GM04504 (cell line): ENCODE results near the gene M1AP.
A peak's percentile ranks its signal among the peaks of the same experiment; 100 is the strongest.

Source experiments
- DNase-seq: peaks from one replicate; pipeline ENCODE4 v3.0.0-alpha.2; 2012; ENCODE audit warnings: low read depth

M1AP gene

GRCh38 chr2:74548900-74549826, 99.0 kb downstream of the M1AP start:
- DNase-seq = no peak

DNA sequence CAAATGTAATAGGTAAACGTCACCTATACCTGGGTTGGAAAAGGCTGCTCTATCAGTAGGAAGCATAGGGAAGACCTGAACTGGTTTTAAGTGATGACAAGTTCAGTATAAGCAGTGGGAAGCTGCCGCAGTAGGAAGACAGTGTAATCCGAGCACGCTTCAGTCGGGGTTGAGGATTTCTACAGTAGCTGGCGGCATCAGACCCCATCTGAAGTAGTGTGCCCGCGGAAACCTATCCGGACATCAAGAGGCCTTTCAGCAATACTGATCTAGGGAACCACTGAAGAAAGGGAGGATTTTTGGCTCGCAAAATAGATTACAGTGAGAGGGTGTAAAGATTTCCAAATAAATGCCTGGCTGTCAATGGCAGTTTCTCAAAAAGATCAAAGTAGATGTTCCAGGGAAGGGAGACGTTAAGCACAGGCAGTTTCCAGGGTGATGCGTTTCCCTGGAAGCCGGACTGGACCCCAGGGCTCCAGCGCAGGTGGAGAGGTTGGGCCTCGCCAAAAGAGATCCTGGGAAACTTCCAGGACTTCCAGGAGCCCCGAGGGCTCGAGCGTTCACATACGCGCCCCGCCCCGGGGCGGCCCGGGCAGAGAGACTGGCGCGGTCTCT, 99.7 kb downstream of the M1AP start:
- DNase-seq = no peak

GRCh38 chr2:74546004-74546403, 102.1 kb downstream of the M1AP start:
- DNase-seq = no peak

DNA sequence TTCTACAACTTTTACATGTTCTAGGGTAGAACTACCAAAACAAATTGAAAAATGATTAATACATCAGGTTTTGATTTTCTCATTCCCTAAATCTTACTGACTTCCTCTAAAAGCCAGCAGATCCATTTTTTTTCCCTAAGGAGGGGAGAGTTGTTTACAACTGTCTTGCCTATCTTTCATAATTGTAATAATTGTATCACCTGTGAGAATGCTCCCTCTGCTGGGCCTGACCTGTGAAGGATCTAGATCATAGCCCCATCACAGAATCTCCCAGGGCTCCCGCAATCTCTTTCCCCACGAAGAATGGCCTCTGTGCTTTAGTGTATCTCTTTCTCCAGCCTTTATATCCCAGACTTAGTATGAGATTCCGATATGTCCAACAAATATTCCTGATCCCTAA, 103.5 kb downstream of the M1AP start:
- no peak for DNase-seq

GRCh38 chr2:74542978-74543377, 105.2 kb downstream of the M1AP start:
- no peak for DNase-seq

GRCh38 chr2:74540291-74540690, 107.8 kb downstream of the M1AP start:
- no peak for DNase-seq

GRCh38 chr2:74538881-74539339, 109.2 kb downstream of the M1AP start:
- DNase-seq = no peak

GRCh38 chr2:74537140-74537539, 111.0 kb downstream of the M1AP start:
- DNase-seq = no peak

- DNase-seq = no peak
Observed at GRCh38 chr2:74536166-74536950, 111.8 kb downstream of the M1AP start.

DNA sequence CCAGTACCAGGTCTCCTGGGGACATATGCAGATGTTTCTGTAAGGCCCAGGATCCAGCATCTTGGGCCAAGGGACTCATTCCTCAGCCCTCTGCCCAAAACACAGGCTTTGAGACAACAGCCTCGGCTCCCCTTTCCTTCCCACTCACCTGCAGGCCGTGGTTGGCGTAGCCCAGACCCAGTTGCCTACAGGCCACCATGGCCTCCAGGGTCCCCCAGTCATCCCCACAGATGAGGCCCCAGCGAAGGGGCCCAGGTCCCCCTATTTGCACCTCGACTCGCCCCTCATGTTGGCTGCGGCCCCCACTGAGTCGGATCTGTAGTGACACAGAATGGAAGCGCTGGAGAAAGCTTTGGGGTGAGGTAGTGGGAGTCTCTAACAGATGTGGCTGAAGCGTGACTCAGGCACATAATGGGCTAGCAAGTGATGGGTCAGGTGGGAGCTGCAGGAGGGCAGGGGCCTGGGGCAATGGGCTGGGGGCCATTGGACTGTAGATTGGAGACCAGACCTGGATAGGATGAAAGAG, 112.6 kb downstream of the M1AP start:
- DNase-seq = no peak

- DNase-seq = no peak
Observed at GRCh38 chr2:74534411-74534810, 113.7 kb downstream of the M1AP start.

DNA sequence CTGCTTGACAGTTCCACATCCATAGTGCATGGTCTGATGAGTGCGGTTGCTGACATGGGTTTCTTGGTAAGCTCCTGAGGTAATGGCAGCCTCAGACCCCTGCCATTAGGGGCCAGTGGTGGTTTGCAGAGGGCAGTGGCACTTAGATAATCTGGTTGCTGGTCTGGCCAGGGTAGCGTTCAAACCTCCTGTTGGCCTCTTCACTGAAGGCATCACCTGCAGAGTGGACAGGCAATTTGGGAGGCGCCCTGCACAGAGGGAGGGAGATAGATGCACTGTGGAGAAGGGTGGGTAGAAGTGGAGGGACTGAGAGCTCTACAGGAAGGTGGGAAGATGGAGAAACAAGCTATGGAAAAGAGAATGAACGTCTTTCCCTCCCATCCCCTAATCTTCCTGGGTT, 114.7 kb downstream of the M1AP start:
- no peak for DNase-seq

DNA sequence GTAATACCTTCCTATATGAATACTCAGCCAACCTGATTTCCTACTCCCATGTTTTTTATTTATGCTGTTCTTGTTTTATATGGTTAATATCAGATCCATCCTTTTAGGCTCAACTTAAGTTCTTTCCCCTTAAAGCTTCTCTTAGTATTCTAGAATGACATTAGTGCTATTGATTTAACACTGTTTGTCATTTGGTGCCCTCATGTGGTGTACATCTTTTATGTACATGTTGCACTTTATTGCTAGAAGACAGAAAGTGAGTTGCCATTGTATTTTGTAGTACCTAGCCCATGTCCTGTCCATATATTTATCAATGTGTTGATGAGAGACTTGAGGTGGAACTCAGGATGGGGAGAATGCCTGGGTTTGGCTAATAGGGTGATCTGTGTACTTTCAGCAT, 115.9 kb downstream of the M1AP start:
- no peak for DNase-seq

DNA sequence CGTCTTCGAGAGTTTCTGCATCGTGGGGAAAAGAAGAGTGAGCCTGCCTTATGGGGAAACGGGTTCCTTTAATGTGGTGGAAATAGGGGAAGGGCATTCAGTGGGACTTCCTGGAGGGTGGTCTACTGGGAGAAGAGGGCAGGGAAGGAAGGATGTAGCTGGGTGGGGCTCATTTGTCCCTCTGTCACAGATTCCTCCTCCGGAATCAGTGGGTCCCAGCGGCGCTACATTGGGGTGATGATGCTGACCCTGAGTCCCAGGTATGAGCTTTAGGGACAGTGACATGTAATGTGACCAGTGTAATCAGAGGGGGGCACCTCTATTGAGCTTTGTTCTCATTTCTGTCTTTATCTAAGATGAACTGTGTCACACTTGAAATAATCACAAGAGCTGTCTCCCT, 116.5 kb downstream of the M1AP start:
- no peak for DNase-seq

DNA sequence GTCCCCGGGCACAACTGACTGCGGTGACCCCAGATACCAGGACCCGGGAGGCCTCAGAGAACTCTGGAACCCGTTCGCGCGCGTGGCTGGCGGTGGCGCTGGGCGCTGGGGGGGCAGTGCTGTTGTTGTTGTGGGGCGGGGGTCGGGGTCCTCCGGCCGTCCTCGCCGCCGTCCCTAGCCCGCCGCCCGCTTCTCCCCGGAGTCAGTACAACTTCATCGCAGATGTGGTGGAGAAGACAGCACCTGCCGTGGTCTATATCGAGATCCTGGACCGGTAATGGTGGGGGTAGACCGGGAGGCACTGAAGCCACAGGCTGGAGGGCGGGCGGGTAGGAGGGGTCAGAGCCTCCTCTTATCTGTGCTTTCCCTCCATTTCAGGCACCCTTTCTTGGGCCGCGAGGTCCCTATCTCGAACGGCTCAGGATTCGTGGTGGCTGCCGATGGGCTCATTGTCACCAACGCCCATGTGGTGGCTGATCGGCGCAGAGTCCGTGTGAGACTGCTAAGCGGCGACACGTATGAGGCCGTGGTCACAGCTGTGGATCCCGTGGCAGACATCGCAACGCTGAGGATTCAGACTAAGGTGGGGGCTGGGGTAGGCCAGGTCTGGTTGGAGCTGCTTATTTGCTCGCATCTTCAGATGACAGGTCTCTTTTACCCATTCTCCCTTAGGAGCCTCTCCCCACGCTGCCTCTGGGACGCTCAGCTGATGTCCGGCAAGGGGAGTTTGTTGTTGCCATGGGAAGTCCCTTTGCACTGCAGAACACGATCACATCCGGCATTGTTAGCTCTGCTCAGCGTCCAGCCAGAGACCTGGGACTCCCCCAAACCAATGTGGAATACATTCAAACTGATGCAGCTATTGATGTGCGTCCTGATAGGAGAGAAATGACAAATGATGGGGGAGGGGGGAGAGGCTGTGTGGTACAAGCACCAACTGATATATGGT, 117.6 kb downstream of the M1AP start:
- no peak for DNase-seq

DNA sequence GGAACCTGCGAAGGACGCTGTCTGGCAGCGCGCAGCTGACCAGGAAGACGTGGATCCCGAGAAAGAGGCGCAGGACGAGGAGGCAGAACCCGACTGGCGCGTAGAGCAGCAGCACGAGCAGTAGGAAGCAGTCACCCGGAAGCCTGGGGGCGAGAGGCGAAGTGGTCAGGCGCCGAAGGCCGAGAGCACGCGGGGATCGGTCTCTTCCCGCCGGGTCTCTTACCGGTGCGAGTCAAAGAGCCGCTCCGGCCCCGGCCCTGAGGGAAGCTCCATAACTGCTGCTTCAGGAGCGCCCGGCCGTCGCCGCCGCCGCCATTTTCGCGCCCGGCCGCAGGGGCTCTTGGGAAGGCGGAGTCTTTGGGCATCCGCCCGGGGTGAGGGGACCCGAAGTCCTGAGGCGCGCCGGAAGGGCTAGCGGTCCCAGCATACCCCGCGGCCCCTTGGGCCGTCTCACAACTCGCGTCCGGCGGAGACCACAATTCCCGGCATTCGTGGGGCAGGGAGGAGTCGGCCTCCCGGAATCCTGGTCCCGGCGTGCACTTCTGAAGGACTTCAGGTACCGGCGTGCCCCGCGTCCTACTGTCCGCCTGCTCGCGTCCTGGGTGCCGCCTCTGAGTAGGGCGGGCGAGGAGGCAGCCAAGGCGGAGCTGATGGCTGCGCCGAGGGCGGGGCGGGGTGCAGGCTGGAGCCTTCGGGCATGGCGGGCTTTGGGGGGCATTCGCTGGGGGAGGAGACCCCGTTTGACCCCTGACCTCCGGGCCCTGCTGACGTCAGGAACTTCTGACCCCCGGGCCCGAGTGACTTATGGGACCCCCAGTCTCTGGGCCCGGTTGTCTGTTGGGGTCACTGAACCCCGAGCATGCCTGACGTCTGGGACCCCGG, 118.5 kb downstream of the M1AP start, which contains the start of the genes AUP1 and HTRA2:
Gene AUP1 (minus strand): TSS at position 350 of the 882 bp plus-strand sequence. CDS start 77 bp downstream, at position 273.
Gene HTRA2 (plus strand): TSS at position 577 of the 882 bp plus-strand sequence. CDS start 74 bp downstream, at position 651.
- DNase-seq = peak; percentile 99

- no peak for DNase-seq
Observed at GRCh38 chr2:74528600-74529356, 119.4 kb downstream of the M1AP start.

DNA sequence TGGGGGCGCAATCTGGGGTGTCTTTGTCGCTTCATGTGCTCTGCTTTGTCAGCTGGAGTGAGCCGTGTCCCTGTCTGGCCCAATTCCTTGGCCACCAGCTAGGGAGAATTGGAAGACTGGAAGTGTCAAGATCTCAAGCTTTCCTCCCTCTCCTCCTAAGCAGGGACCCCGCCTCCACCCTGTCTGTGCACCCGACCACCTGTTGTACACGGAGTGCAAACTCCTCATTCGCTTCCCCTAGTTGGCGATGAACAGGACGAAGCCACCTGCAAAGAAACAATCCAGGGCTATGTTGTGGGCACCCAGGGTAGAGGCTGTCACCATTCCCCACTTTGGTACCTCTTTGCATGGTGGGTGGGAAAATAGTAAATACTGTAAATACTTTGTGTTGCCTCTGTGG, 120.4 kb downstream of the M1AP start:
- no peak for DNase-seq

- DNase-seq = no peak
Observed at GRCh38 chr2:74526649-74527230, 121.4 kb downstream of the M1AP start.
